ENCODE data around the gene CDH4.

Gene CDH4

DNA sequence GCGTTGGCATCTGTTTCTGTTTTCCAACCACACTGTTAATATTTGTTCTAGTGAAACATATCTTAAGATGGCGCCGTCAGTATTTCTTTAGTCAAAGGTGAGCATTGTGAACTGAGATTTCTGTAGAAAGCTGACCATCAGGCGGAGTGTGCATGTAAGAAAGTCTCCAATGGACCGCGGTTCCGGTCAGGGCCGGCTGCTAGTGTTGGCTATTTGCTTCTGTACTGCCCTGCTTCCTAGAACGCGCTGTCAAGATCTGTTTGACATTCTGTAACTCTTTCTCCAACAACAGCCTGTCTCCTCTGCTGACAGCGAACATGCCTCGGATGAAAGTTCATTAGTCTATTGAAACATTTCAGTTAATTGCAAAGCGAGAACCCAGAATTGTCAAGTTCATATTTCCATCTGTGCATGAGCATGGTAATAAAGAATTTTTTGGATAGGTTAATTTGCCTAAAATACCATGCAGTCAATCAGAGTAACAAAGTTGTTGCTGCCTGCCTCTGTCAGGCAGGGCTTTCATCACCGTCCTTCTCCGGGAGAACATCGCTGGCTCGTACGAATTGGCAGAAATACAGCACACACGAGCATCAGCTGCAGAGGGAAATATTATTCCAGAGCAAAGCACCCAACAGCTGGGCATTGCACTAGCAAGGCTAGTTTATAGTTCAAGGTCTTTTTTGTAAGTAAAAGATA lies 369.1 kb downstream of the CDH4 start:
- no peak for DNase-seq

DNA sequence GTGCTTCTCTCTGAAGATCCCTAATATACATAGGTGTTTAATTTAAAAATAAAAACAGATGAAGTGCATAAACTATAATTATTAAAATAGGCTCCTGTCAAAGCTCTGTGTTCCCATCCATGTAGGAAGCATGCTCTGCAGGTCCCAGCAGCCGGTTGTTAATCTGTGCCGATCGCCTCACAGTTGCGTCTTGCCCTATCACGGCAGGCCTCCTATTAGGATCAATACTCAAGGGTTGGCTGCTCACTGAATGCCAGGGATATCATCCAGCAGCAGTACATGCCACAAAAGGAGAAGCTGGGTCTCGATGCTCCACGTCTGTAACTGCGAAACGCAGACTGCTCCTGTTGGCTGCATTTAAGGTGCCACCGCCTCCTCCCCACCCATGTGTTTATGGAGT lies 369.8 kb downstream of the CDH4 start:
- no peak for DNase-seq

DNA sequence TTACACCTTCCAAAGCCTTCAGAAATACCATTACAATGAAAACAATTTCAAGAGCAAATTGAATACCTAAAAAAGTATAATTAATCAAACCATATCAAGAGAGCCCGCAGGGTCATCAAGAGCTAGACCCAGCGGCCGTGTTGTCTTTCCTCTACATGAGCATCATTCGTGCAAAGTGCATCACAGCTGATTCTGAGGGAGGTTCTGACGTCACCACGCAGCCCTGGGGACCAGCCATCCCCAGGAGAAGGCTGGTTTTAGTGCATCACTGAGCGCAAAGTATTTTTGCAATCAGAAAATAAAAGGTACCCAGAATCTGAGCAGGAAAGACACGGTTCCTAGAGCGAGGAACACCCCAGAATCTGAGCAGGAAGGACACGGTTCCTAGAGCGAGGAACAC lies 371.4 kb downstream of the CDH4 start:
- no peak for DNase-seq

DNA sequence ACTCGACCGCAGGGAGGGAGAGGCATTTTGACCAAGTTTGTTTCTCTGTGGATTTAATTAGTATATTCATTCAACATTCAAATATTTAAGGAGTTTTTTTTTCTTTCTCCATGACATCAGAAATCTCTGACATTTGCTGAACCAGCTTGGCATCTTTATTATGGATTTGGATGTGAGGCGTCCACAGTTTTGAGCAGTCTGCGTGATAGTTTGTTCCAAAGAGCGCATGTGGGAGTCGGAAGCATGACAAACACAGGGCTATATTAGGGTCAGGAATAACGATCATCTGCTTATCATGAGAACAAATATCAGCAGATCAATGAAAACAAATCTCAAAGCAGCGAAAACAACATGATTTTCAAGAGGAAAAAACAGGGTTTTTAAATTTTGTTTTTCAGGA lies 373.2 kb downstream of the CDH4 start:
- DNase-seq = no peak

DNA sequence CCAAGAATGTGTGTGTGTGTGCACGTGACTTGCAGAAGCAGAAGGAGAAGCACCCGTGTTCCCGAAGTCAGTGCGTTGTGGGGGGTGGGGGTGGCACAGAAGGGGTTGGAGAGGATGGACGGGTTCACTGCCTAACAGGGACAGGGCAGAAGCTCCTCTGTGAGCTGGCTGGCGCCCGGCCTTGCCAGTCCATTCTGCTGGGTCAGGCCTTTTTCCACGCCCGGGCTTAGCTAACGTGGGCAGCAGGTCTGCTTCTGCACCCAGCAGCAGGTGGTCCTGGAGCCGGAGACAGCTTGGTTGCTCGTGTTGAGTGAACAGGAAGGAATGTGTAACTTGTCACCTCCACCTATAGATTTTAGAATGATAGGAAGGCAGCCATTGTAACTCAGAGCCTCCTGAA lies 374.4 kb downstream of the CDH4 start:
- no peak for DNase-seq

DNA sequence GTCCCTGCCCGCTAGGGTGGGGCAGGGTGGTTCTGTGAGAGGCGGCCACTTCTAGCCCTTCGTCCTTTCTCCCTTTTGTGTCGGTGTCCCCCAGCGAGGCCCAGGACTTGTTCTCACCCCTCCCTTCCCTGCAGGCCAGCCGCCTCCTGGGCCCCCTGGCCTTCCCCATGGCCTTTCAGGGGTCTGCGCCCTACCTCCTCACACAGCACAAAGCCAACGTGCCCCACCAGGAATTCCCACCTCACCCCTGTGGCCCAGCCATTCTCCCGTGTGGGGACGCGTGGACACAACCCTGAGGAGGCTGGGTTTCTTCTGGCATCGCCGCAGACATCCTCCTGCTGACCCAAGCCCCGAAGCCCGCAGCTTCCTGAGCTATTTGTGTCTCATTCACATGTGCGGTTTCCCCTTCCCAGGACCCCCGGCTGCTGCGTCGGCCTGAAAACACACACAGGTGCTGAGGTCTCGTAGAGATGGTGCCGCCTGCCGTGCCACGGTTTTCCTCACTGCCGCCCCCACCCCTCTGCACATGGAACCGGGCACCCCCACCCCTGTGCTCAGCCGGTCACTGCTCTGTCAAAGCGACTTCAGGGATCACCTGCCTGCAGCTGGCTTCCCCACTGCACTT lies 375.8 kb downstream of the CDH4 start:
- no peak for DNase-seq

DNA sequence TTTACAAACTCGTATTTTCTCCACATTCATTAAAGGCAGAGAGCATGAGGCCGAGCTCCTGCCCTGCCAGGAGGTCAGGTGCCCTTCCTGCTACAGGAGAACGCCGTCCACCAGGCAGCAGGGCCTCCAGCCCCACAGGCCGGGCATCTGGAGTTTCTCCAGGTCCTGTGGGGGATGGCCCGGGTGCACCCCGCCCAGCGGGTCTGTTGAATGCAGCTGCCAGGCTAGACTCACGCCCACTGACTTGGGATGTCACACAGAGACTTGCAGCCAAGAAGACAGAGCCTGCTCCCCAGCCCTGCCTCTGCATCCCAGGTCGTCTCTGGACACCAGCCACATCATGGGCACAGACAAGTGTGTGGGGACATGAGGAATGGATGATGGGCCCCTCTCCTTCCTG lies 376.4 kb downstream of the CDH4 start:
- no peak for DNase-seq

DNA sequence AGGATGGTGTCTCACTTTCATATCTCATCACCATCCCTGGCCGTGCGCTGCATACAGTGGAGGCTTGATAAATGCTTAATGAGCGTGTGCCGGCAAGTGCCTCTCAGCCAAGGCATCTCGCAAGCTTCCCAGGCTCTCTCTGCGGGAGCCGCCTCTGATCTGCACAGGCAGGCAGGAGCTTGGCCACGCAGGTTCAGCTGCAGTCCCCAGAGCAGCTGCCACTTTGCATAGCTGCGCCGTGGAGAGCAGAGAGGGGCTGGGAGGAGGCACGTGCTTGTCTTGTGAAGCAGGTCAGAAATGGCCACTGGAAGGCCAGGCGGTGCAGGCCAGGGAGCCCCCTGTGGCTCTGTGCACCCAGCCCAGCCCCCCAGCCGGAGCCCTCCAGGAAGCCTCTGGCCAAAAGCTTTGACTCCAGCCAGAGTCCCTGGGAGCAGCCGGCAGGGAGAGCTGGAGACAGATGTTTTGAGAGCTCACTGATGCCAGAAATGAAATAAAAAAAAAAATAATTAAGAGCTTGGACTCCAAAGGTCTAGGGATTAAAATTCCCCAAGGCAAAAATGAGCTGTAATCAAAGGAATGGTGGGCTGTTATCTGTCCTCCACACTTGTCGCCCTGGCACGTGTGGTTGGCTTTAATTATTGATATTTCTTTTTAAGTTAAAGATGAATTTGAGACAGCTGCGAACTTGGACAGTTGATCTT lies 377.0 kb downstream of the CDH4 start:
- DNase-seq = no peak

DNA sequence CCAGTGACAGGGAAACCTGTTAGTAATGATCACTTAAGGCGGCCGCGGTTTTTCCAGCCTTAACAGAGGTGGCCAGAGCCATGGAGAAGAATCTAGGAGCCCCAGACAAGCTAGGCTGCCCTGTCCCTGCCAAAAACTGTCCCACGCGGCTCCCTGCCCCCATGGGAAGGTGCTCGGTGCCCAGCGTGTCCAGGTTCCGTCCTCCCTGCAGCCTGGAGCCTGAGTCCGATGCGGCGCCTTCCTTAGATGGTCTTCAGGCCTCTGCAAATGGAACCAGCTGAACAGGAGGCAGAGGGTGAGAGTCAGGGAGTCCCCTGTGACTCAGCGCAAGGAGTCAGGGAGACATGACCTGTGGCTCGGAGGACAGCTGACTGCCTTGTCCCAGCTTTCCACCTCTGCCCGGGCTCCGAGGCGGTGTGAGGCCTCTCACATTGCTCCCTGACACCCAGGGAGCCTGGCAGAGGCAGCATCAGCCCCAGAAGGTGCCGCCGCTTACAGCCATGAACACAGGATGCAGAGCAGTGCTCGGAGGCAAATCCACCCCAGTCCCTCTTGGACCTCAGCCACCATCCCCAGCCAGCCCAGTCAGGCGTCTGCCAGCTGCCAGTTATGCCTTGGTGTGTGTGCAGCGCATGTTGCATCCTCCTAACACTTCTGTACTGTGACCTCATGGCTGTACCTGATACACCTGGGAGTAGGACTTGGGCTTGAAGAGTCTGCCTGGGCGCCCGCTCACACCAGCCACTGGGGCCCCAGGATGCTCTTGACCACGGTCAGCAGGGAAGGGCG lies 377.7 kb downstream of the CDH4 start:
- no peak for DNase-seq

DNA sequence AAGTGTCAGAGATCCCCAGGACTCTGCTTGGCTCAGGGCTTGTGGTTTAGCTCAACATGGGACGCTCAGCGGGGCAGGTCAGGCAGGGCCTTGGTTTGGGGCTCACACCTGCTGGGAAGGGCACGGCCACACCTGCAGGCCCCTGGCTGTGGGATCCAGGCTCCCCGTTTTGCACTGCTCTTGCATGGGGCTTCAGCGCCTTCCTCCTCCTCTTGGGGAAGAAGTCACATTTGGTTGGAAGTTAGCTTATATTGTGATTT lies 378.3 kb downstream of the CDH4 start:
- DNase-seq = no peak

DNA sequence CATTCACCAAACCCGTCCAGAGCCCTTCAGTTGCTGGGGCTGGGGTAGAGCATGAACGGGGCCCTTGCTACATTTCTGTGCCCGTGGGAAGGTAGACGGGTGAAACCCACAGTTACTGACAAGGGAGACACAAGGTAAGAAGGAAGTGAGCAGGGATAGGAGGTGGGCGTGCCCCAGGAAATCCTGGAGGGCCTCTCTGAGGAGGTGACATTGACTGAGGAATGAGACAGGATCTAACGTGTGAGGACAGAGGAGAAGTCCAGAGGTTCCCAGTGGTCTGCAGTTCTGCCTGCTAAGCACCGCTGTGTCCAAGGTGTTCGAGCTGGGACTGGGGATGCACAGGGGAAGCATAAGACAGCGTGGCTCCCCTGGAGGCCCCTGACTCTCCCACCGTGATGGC lies 378.8 kb downstream of the CDH4 start:
- no peak for DNase-seq

DNA sequence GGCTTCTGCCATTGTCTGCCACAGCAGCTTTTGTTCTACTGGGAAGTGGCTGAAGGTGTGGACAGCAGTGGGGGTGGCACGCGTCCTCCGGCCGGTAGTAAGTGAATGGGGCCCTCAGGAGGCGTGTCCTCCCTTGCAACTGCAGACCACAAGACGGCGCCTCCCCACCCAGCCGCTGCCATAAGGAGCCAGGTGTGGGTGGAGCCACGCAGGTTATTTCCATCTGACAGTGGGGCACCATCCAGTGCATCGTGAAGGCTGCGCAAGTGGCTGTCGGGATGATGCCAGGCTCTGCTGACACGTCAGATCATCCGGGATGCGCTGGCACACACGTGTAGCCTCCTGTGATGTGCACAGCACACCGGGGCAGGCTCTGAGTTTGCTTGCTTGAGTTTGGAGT lies 379.7 kb downstream of the CDH4 start:
- DNase-seq = no peak

DNA sequence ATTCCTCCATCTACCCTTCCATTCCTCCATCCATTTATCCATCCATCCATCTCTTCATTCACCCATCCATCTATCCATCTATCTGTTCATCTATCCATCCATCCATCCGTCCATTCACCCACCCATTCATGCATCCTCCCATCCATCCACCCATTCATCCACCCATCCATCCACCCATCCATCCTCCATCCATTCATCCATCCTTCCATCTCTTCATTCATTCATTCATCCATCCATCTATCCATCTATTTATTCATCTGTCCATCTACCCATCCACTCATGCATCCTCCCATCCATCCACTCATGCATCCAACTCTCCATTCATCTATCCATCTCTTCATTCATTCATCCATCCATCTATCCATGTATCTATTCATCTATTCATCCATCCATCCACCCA lies 380.9 kb downstream of the CDH4 start:
- DNase-seq = no peak

DNA sequence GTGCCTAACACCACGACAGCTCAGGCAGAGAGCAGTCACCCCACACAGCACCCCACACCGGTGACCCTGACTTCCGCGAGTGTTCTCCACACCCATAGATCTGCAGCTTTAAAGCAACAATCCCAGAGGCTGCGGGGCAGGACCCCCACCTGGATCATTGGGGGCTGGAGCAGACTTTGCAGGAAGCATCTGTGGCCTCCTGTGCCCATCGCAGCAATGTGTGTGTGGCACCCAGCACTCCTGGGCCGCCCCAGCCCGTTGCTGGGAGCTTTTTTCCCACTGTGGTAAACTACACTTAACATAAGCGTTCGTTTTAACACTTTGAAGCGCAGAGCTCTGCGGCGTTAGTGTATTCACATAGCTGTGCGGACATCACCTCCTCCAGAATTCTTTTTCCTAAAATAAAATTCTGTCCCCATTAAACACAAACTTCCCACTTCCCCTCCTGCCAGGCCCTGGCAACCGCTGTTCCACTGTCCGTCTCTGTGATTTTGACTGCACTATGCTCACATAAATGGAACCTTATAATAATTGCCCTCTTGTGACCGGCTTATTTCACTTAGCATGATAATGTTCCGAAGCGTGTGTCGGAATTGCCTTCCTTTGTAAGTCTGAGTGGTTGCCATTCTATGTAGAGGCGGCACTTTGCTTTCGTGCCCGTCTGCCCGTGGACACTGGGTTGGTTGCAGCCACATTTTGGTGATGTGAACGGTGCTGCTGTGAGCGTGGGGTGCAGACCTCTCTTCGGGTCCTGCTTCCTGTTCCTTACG lies 382.5 kb downstream of the CDH4 start:
- no peak for DNase-seq

DNA sequence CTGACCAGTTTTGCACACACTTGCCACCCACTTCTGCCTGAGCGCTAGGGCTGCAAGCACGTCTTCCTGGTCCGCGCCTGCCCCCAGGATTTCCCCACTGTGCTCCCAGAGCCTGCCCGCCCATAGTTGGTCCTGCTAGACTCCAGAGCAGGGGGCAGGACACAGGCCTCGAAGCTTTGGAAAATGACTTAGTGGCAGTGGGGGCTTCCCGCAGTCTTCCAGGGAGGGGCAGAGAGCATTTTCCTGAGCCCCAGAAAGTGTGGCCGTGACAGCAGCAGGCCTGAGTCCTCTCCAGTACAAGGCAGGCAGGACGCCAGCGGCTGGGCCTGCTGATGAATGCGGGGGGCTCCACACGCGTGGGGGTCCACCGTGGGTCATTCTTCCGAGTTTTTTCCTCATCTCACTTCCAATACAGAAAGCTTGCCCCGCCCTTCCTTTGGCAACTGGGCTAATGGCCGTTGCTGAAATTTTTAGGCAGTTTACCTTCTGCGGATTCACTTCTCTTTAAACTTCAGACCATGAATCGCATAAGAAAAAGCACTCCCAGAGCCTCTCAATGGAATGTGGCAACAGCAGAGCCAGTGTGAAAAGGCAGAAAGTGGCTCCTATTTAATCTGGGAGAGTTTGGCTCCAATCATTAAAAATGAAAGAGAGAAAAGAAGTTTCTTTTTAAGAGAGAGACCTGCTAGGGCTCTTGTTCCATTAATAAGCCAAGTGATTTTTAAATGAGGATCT lies 383.8 kb downstream of the CDH4 start:
- no peak for DNase-seq

DNA sequence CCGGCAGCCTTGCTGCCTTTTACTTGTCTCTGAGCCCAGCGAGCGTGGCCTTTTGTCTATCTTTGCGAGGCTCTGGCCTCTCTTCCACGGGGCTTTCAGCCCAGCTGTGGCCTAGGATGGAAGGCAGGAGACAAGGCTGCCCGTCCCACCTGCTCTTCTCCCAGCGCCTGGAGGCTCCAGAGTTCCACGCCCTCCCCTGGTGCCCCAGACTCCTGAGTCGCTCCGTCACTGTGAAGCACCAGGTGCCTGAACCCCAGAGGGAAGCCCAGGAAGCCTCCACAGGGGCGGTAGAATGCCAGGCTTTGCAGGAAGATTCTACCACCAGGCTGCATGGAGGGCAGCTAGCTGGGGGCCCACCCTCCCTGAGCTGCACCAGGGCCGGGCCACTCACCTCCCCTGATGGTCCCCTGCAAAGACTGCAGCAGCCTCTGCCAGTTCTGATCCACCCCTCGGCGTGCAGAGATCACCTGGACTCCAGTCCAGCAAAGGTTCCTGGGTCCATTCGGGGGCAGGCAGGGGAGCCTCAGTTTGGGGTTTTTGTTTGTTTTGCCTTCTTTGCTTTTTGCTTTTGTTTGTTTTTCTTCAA lies 384.6 kb downstream of the CDH4 start:
- DNase-seq = no peak

DNA sequence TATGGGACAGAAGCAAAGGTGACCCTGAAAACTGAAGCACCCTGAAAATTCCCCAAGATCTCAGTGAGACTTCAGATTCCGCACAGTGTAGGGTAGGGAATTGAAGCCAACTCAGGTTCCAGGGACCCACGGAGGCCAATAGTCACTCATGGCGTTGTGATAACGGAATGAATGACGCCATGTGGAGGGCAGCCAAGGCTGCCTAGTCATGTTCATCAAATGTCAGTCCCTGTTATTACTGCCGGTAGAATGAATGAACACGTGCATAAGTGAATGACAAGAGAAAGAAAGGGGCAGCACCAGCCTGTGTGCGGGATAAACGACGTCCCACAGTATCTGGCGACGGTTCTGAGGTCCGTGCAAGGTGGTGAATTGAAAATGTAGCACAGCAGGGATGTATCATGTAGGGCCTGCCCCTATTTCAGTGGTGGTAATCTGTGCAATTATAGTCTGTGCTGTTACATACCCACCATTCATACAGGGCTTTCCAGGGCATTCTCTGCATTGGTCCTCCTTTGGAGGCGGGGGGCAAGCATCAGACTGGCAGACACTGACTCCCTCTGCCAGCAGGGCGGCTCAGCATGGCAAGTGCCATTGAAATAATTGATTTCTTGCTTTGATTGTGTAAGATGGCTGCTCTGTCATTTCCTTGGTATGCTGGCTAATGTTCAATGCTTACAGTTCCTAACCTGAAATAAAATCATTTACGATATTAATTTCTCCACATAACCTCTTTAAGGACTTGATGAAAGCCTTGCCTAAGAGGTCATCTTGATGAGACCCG lies 386.9 kb downstream of the CDH4 start:
- no peak for DNase-seq

DNA sequence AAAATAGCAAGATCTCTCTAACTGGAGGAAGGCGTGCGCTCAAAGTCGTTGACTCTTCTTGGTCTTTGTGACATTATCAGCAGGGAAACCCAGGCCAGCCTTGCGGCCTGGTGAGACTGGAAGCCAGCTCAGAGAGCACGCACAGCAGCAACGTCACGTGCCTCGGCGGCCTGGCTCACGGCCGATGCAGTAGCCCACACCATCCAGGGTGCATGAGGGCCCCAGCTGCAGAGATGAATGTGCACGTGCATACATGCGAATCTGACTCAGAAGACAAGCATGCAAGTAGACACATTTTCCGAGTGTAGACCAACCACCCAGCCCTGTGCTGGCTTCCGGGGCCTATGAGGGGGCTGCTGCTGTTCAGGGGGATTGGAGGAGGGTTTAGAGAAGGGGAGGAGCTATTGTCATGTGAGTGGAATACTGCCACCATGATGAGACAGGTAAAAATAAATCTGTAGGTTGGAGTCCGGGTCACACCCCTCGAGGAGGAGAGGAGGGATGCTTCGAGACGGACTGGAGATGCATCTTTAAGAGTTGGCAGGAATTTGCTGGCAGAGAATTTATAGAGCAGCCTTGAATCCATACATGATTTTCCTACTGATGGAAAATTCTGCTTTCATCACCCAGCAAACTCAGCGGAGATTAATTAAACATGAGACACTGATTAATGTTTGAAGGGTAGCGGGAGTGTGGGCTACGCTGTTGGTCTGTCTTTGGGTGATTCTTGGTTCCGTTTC lies 388.2 kb downstream of the CDH4 start:
- no peak for DNase-seq

DNA sequence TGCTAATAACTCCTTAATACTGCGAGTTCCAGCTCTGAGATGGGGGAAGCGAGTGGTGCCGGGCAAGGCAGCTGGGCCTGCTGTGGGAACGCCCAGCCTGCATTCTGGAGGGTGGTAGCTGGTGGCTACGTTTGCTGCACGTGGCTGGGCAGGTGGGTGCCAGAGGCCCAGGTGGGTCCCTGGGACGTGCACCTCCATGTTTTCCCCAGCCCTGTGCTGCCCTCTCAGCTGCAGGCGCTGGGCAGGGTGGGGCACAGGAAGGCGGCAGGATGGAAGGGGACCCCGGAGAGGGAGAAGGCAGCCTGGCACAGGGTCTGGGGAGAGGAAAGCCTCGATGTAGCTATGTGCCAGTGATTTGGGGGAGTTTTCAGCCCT lies 388.8 kb downstream of the CDH4 start:
- no peak for DNase-seq

DNA sequence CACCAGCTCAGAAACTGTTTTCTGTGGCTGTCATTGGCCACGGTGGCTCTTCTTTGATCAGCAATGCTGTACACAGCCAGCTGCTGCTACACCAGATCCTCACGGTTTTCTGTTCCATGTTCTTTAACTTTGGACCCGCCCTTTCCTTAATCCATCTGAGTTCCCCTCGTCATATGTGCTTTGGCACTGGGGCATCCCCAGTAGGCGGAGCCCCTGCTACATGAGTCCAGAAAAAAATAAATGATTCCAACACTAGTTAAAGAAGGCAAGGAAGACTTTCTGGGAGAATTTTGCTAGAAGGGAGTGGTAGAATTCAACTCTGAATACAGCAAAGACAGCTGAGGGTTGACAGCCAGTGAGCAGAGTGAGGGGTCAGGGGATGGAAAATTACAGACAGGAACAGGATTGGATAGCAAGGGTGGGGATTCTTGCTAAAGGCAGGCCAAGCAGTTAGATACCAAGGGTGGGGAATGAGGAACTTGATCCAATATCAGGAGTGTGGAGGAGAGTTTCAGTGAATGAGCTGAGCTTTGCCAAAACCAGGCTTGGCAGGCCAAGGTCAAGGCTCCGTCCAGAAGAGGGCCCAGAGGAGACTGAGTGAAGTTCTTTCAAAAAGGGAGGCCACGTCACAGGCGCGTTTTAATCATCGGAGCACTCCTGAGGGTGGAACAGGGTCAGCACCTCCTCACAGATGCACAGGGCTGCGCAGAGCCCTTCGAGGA lies 391.8 kb downstream of the CDH4 start:
- no peak for DNase-seq
